ENCODE measurements around the gene PDZD4. TPM values are rescaled to one million over a fixed set of nuclear protein-coding genes. Genes with fewer than 3 reads are reported as not detected.

The PDZD4 gene
- total RNA-seq, 2 donors from 2014 or later = 0.82 to 5.0 TPM

GRCh38 chrX:153845842-153846241, 15.5 kb upstream of the PDZD4 start:
- Mint-ChIP-seq H3K9me3 (no peaks in the 10 kb centered on the region), H3K4me3 (no peak overlapping the region), H3K27ac (no peak overlapping the region), H3K36me3 (ENCODE audit: insufficient read depth in 2 of 2) (no peaks in the 10 kb centered on the region), H3K27me3 (ENCODE audit: low read depth) (peaks cover 63% of the 10 kb centered on the region), H3K4me1 (ENCODE audit: low read depth) (no peaks in the 10 kb centered on the region)
- ATAC-seq (replicated peaks in 1 of 2) = no peak
- no peak for DNase-seq

- Mint-ChIP-seq H3K27ac (no peak overlapping the region), H3K36me3 (ENCODE audit: insufficient read depth in 2 of 2) (no peaks in the 10 kb centered on the region), H3K4me1 (ENCODE audit: low read depth) (no peaks in the 10 kb centered on the region), H3K9me3 (no peaks in the 10 kb centered on the region), H3K4me3 (no peak overlapping the region), H3K27me3 (ENCODE audit: low read depth) (peaks cover 57% of the 10 kb centered on the region)
- no peak for ATAC-seq (replicated peaks in 1 of 2)
- DNase-seq = no peak
Measured at GRCh38 chrX:153845195-153845594, 14.9 kb upstream of the PDZD4 start.

- Mint-ChIP-seq H3K4me1 (ENCODE audit: low read depth) (no peaks in the 10 kb centered on the region), H3K9me3 (no peaks in the 10 kb centered on the region), H3K36me3 (ENCODE audit: insufficient read depth in 2 of 2) (no peaks in the 10 kb centered on the region), H3K27me3 (ENCODE audit: low read depth) (peaks cover 57% of the 10 kb centered on the region), H3K4me3 (no peak overlapping the region), H3K27ac (no peak overlapping the region)
- DNase-seq (no peak), ATAC-seq (replicated peaks in 1 of 2) (no peak)
Measured at GRCh38 chrX:153844509-153845082, 14.3 kb upstream of the PDZD4 start.

GRCh38 chrX:153836921-153837320, 6.6 kb upstream of the PDZD4 start:
- H3K27me3 Mint-ChIP-seq (ENCODE audit: low read depth) = peaks cover 17% of the 10 kb centered on the region
- no peak overlapping the region for H3K4me3 Mint-ChIP-seq
- ATAC-seq (replicated peaks in 1 of 2) (no peak), DNase-seq (no peak)
- H3K36me3 Mint-ChIP-seq (ENCODE audit: insufficient read depth in 2 of 2) = no peaks in the 10 kb centered on the region
- no peaks in the 10 kb centered on the region for H3K4me1 Mint-ChIP-seq (ENCODE audit: low read depth)
- no peak overlapping the region for H3K27ac Mint-ChIP-seq
- H3K9me3 Mint-ChIP-seq = no peaks in the 10 kb centered on the region

- Mint-ChIP-seq H3K36me3 (ENCODE audit: insufficient read depth in 2 of 2) (no peaks in the 10 kb centered on the region), H3K4me3 (no peak overlapping the region), H3K9me3 (no peaks in the 10 kb centered on the region), H3K27ac (no peak overlapping the region), H3K27me3 (ENCODE audit: low read depth) (peaks cover 24% of the 10 kb centered on the region), H3K4me1 (ENCODE audit: low read depth) (no peaks in the 10 kb centered on the region)
- ATAC-seq (replicated peaks in 1 of 2) (no peak), DNase-seq (no peak)
Measured at GRCh38 chrX:153832728-153833127, 2.4 kb upstream of the PDZD4 start.

- no peaks in the 10 kb centered on the region for H3K9me3 Mint-ChIP-seq
- H3K4me1 Mint-ChIP-seq (ENCODE audit: low read depth) = no peaks in the 10 kb centered on the region
- DNase-seq = no peak
- no peak for ATAC-seq (replicated peaks in 1 of 2)
- H3K4me3 Mint-ChIP-seq = peak overlapping the region in 1 of 2 donors; percentile 60
- peaks cover 35% of the 10 kb centered on the region for H3K27me3 Mint-ChIP-seq (ENCODE audit: low read depth)
- no peaks in the 10 kb centered on the region for H3K36me3 Mint-ChIP-seq (ENCODE audit: insufficient read depth in 2 of 2)
- no peak overlapping the region for H3K27ac Mint-ChIP-seq
Measured at GRCh38 chrX:153831429-153832150, 1.2 kb upstream of the PDZD4 start.

- H3K27me3 Mint-ChIP-seq (ENCODE audit: low read depth) = peaks cover 35% of the 10 kb centered on the region
- no peaks in the 10 kb centered on the region for H3K9me3 Mint-ChIP-seq
- peak overlapping the region in 1 of 2 donors; percentile 45 for H3K4me3 Mint-ChIP-seq
- no peak overlapping the region for H3K27ac Mint-ChIP-seq
- DNase-seq (no peak), ATAC-seq (replicated peaks in 1 of 2) (peak; percentile 35 to 44)
- no peaks in the 10 kb centered on the region for H3K4me1 Mint-ChIP-seq (ENCODE audit: low read depth)
- no peaks in the 10 kb centered on the region for H3K36me3 Mint-ChIP-seq (ENCODE audit: insufficient read depth in 2 of 2)
Measured at GRCh38 chrX:153830640-153831428, 490 bp upstream of the PDZD4 start.

GRCh38 chrX:153829549-153829798, 870 bp downstream of the PDZD4 start:
- Mint-ChIP-seq H3K4me1 (ENCODE audit: low read depth) (no peaks in the 10 kb centered on the region), H3K9me3 (no peaks in the 10 kb centered on the region), H3K27ac (no peak overlapping the region), H3K4me3 (peak overlapping the region; percentile 47 to 52), H3K36me3 (ENCODE audit: insufficient read depth in 2 of 2) (no peaks in the 10 kb centered on the region), H3K27me3 (ENCODE audit: low read depth) (peaks cover 35% of the 10 kb centered on the region)
- no peak for DNase-seq
- ATAC-seq (replicated peaks in 1 of 2) = peak; percentile 15 to 27

GRCh38 chrX:153828723-153829548, 1.4 kb downstream of the PDZD4 start:
- H3K4me1 Mint-ChIP-seq (ENCODE audit: low read depth) = no peaks in the 10 kb centered on the region
- peak overlapping the region; percentile 47 to 52 for H3K4me3 Mint-ChIP-seq
- peak; percentile 19 to 34 for ATAC-seq (replicated peaks in 1 of 2)
- no peak for DNase-seq
- H3K27me3 Mint-ChIP-seq (ENCODE audit: low read depth) = peaks cover 35% of the 10 kb centered on the region
- no peak overlapping the region for H3K27ac Mint-ChIP-seq
- no peaks in the 10 kb centered on the region for H3K36me3 Mint-ChIP-seq (ENCODE audit: insufficient read depth in 2 of 2)
- H3K9me3 Mint-ChIP-seq = no peaks in the 10 kb centered on the region

GRCh38 chrX:153828308-153828707, 2.0 kb downstream of the PDZD4 start:
- Mint-ChIP-seq H3K4me1 (ENCODE audit: low read depth) (no peaks in the 10 kb centered on the region), H3K4me3 (no peak overlapping the region), H3K36me3 (ENCODE audit: insufficient read depth in 2 of 2) (no peaks in the 10 kb centered on the region), H3K9me3 (no peaks in the 10 kb centered on the region), H3K27ac (no peak overlapping the region), H3K27me3 (ENCODE audit: low read depth) (peaks cover 35% of the 10 kb centered on the region)
- no peak for DNase-seq
- no peak for ATAC-seq (replicated peaks in 1 of 2)

- ATAC-seq (replicated peaks in 1 of 2) (no peak), DNase-seq (no peak)
- Mint-ChIP-seq H3K27me3 (ENCODE audit: low read depth) (peaks cover 35% of the 10 kb centered on the region), H3K4me3 (no peak overlapping the region), H3K36me3 (ENCODE audit: insufficient read depth in 2 of 2) (no peaks in the 10 kb centered on the region), H3K4me1 (ENCODE audit: low read depth) (no peaks in the 10 kb centered on the region), H3K9me3 (no peaks in the 10 kb centered on the region), H3K27ac (no peak overlapping the region)
Measured at GRCh38 chrX:153827903-153828302, 2.4 kb downstream of the PDZD4 start.

GRCh38 chrX:153827016-153827415, 3.3 kb downstream of the PDZD4 start:
- Mint-ChIP-seq H3K9me3 (no peaks in the 10 kb centered on the region), H3K36me3 (ENCODE audit: insufficient read depth in 2 of 2) (no peaks in the 10 kb centered on the region), H3K27ac (no peak overlapping the region), H3K4me3 (peak overlapping the region in 1 of 2 donors; percentile 15), H3K4me1 (ENCODE audit: low read depth) (peaks cover 8% of the 10 kb centered on the region), H3K27me3 (ENCODE audit: low read depth) (peaks cover 38% of the 10 kb centered on the region)
- ATAC-seq (replicated peaks in 1 of 2) = no peak
- DNase-seq = no peak

- H3K4me3 Mint-ChIP-seq = no peak overlapping the region
- H3K27me3 Mint-ChIP-seq (ENCODE audit: low read depth) = peaks cover 27% of the 10 kb centered on the region
- ATAC-seq (replicated peaks in 1 of 2) (no peak), DNase-seq (no peak)
- H3K27ac Mint-ChIP-seq = no peak overlapping the region
- no peaks in the 10 kb centered on the region for H3K9me3 Mint-ChIP-seq
- no peaks in the 10 kb centered on the region for H3K36me3 Mint-ChIP-seq (ENCODE audit: insufficient read depth in 2 of 2)
- peaks cover 14% of the 10 kb centered on the region for H3K4me1 Mint-ChIP-seq (ENCODE audit: low read depth)
Measured at GRCh38 chrX:153825042-153825441, 5.3 kb downstream of the PDZD4 start.

All from activated T-cell treated with anti-CD3 and anti-CD28 coated beads, Interleukin-2, amount 50 U/mL, for 72 hours (primary cell).